ENCODE results near the gene IL16.

DNA sequence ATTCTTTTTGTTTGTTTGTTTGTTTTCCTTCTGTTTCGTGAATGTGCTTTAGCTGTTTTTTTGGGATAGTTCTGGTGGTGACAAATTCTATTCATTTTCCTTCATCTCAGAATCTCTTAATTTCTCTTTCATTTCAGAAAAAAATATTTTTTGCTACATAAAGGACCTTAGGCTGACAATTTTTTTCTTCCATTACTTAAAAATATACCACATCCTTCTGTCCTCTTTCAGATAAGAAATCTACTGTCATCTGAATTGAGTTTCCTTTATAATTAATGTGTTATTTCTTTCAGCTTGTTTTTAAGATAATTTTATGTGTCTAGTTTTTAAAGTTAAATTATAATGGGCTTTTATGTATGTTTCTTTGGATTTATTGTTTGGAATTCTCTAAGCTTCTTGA, 47.6 kb downstream of the IL16 start:
- TF ChIP-seq, protein P1, sequence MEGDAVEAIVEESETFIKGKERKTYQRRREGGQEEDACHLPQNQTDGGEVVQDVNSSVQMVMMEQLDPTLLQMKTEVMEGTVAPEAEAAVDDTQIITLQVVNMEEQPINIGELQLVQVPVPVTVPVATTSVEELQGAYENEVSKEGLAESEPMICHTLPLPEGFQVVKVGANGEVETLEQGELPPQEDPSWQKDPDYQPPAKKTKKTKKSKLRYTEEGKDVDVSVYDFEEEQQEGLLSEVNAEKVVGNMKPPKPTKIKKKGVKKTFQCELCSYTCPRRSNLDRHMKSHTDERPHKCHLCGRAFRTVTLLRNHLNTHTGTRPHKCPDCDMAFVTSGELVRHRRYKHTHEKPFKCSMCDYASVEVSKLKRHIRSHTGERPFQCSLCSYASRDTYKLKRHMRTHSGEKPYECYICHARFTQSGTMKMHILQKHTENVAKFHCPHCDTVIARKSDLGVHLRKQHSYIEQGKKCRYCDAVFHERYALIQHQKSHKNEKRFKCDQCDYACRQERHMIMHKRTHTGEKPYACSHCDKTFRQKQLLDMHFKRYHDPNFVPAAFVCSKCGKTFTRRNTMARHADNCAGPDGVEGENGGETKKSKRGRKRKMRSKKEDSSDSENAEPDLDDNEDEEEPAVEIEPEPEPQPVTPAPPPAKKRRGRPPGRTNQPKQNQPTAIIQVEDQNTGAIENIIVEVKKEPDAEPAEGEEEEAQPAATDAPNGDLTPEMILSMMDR (conservative IDR thresholded peaks at IDR 0.05 in 1 of 2, IDR thresholded peaks at IDR 0.05 in 1 of 2; ENCODE audit: extremely low read depth in 1 of 2, insufficient read depth in 1 of 2, low read depth in 1 of 2, low read length in 2 of 2) = no peak
- no peak for TF ChIP-seq EZH2 (IDR thresholded peaks at IDR 0.05; ENCODE audit: borderline replicate concordance, low read length)

Measured in mammary epithelial cell (primary cell).